Measurements from ENCODE around the gene MPC1. TPM values are rescaled to one million over a fixed set of nuclear protein-coding genes. Genes with fewer than 3 reads are reported as not detected.

The MPC1 gene
- total RNA-seq, 4 donors from 2014 or later = 90.8 to 131 (median 129) TPM

- no peak overlapping the region for H3K27ac ChIP-seq
- intact Hi-C loops (cut with DNase I; ENCODE audit: low total_unique reads) (no loop called here), in situ Hi-C loops (cut with MboI; ENCODE audit: low pct_ligation_motif_present in 1 of 4, low pct_unique_long_range_greater_than_20kb in 1 of 4, low sequenced_read_pairs in 3 of 4) (loop anchor here in 1 of 4 donors (10.0 to 25.0 kb wide), 2 partner anchors 124 to 511 kb away; no protein-coding TSS in a partner anchor)
- WGBS, 2 donors (ENCODE audit: low coverage in 1 of 2) = 60 to 77% methylated on average over 1 to 3 of the region's 3 CpGs
- no peak overlapping the region for H3K4me3 ChIP-seq
- DNase-seq = no peak
- peaks cover 0 to 6% (median 3%) of the 10 kb centered on the region in 4 donors for H3K4me1 ChIP-seq
- no peaks in the 10 kb centered on the region for H3K36me3 ChIP-seq
- H3K9me3 ChIP-seq = no peaks in the 10 kb centered on the region
- TF ChIP-seq POLR2AphosphoS5 (IDR thresholded peaks at IDR 0.05) = no peak
- no peak for TF ChIP-seq EP300 (IDR thresholded peaks at IDR 0.05; ENCODE audit: low read depth)
- no peak for TF ChIP-seq POLR2A (IDR thresholded peaks at IDR 0.05)
- TF ChIP-seq CTCF (IDR thresholded peaks at IDR 0.05) = no peak
- H3K27me3 ChIP-seq = peaks cover 15% of the 10 kb centered on the region
Measured at GRCh38 chr6:166398348-166398747, 15.6 kb upstream of the MPC1 start.

- in situ Hi-C loops (cut with MboI; ENCODE audit: low pct_ligation_motif_present in 1 of 4, low pct_unique_long_range_greater_than_20kb in 1 of 4, low sequenced_read_pairs in 3 of 4) (loop anchor here in 1 of 4 donors (10.0 to 25.0 kb wide), 2 partner anchors 123 to 511 kb away; no protein-coding TSS in a partner anchor), intact Hi-C loops (cut with DNase I; ENCODE audit: low total_unique reads) (no loop called here)
- no peak for DNase-seq
- TF ChIP-seq CTCF (IDR thresholded peaks at IDR 0.05) (no peak), POLR2AphosphoS5 (IDR thresholded peaks at IDR 0.05) (no peak), EP300 (IDR thresholded peaks at IDR 0.05; ENCODE audit: low read depth) (no peak), POLR2A (IDR thresholded peaks at IDR 0.05) (no peak)
- Histone ChIP-seq H3K4me3 (no peak overlapping the region), H3K4me1 (peaks cover 0 to 6% (median 3%) of the 10 kb centered on the region in 4 donors), H3K36me3 (no peaks in the 10 kb centered on the region), H3K27me3 (peaks cover 15% of the 10 kb centered on the region), H3K27ac (no peak overlapping the region), H3K9me3 (no peaks in the 10 kb centered on the region)
- 85% methylated on average over 4 of the region's 4 CpGs; no CpG with 5 or more reads in 1 of the 2 donors for WGBS, 2 donors (ENCODE audit: low coverage in 1 of 2)
Measured at GRCh38 chr6:166397849-166398248, 15.1 kb upstream of the MPC1 start.

GRCh38 chr6:166395778-166396177 lies 13.0 kb upstream of the MPC1 start:
- H3K27me3 ChIP-seq = peaks cover 20% of the 10 kb centered on the region
- H3K27ac ChIP-seq = no peak overlapping the region
- H3K9me3 ChIP-seq = no peaks in the 10 kb centered on the region
- no peak overlapping the region for H3K4me3 ChIP-seq
- no peaks in the 10 kb centered on the region for H3K36me3 ChIP-seq
- intact Hi-C loops (cut with DNase I; ENCODE audit: low total_unique reads) (no loop called here), in situ Hi-C loops (cut with MboI; ENCODE audit: low pct_ligation_motif_present in 1 of 4, low pct_unique_long_range_greater_than_20kb in 1 of 4, low sequenced_read_pairs in 3 of 4) (loop anchor here in 1 of 4 donors (10.0 to 25.0 kb wide), 2 partner anchors 121 to 508 kb away; no protein-coding TSS in a partner anchor)
- WGBS, 2 donors (ENCODE audit: low coverage in 1 of 2) = 77 to 93% methylated on average over 4 to 6 of the region's 6 CpGs
- H3K4me1 ChIP-seq = peaks cover 0 to 6% (median 3%) of the 10 kb centered on the region in 4 donors
- no peak for DNase-seq
- TF ChIP-seq POLR2AphosphoS5 (IDR thresholded peaks at IDR 0.05) = no peak
- no peak for TF ChIP-seq POLR2A (IDR thresholded peaks at IDR 0.05)
- TF ChIP-seq CTCF (IDR thresholded peaks at IDR 0.05) = no peak
- no peak for TF ChIP-seq EP300 (IDR thresholded peaks at IDR 0.05; ENCODE audit: low read depth)

DNA sequence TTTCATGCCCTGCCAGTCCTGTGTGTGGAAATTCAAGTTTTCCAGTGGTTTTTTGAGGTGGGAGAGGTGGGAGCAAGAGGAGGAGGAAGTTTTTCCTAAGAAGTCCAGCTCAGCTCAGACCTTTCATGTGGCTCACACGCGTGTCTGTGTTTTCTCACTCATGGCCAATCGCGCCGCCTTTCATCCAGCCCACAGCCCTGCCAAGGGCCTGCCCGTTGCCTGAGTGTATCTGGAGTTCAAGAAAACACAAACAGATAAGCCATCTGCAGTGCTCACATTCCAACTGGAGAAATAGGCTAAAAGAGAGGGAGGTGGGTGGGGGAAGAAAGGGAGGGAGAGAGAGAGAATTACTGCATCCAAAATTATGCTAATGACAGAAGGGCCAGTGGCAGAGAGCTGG lies 12.6 kb upstream of the MPC1 start:
- DNase-seq = no peak
- no peaks in the 10 kb centered on the region for H3K36me3 ChIP-seq
- no peak overlapping the region for H3K4me3 ChIP-seq
- 60 to 69% methylated on average over 1 to 6 of the region's 6 CpGs for WGBS, 2 donors (ENCODE audit: low coverage in 1 of 2)
- in situ Hi-C loops (cut with MboI; ENCODE audit: low pct_ligation_motif_present in 1 of 4, low pct_unique_long_range_greater_than_20kb in 1 of 4, low sequenced_read_pairs in 3 of 4) (loop anchor here in 1 of 4 donors (10.0 to 25.0 kb wide), 2 partner anchors 121 to 508 kb away; no protein-coding TSS in a partner anchor), intact Hi-C loops (cut with DNase I; ENCODE audit: low total_unique reads) (no loop called here)
- H3K27ac ChIP-seq = no peak overlapping the region
- TF ChIP-seq EP300 (IDR thresholded peaks at IDR 0.05; ENCODE audit: low read depth) (no peak), POLR2A (IDR thresholded peaks at IDR 0.05) (no peak), POLR2AphosphoS5 (IDR thresholded peaks at IDR 0.05) (no peak), CTCF (IDR thresholded peaks at IDR 0.05) (no peak)
- H3K9me3 ChIP-seq = no peaks in the 10 kb centered on the region
- peaks cover 0 to 2% (median 0%) of the 10 kb centered on the region in 4 donors for H3K4me1 ChIP-seq
- peaks cover 21% of the 10 kb centered on the region for H3K27me3 ChIP-seq

Data from transverse colon (tissue), 4 donors.